Progenitor cell of endocrine pancreas (in vitro differentiated cells): ENCODE results near the gene NDUFA7. TPM values are rescaled to one million over a fixed set of nuclear protein-coding genes. Genes with fewer than 3 reads are reported as not detected.
"Not testable (repeated sequence)": the region's sequence is repeated elsewhere in the genome, so short reads cannot be mapped to it uniquely, and the experiment has no call there.

Source experiments
- DNase-seq: peaks from one replicate; pipeline ENCODE4 v3.0.0; 2021; ENCODE audit warnings: low spot score; ENCODE audit not compliant: unreplicated experiment
- H3K27ac Mint-ChIP-seq: 2 replicates; pipeline ENCODE4 v1.8.0; 2021; ENCODE audit warnings: mild to moderate bottlenecking, moderate library complexity, mixed read lengths
- H3K27me3 Mint-ChIP-seq: 2 replicates; pipeline ENCODE4 v1.8.0; 2021; ENCODE audit warnings: mixed read lengths
- H3K36me3 Mint-ChIP-seq: 2 replicates; pipeline ENCODE4 v1.8.0; 2022; ENCODE audit warnings: mixed read lengths; ENCODE audit not compliant: insufficient read depth
- H3K4me1 Mint-ChIP-seq: 2 replicates; pipeline ENCODE4 v1.8.0; 2021; ENCODE audit warnings: low read depth, mixed read lengths
- H3K4me3 Mint-ChIP-seq: 2 replicates; pipeline ENCODE4 v1.8.0; 2021; ENCODE audit warnings: low read depth, mild to moderate bottlenecking, moderate library complexity, mixed read lengths
- H3K9me3 Mint-ChIP-seq: 2 replicates; pipeline ENCODE4 v1.8.0; 2021; ENCODE audit warnings: low read depth, mixed read lengths
- total RNA-seq: library from RNA; stranded (reverse); gene quantifications from 2 replicates; pipeline ENCODE4 v1.2.1, GENCODE V29; 2021
- TF ChIP-seq, protein P1 (sequence below): fragments of 200-600 bp; sonication (generic); IDR thresholded peaks from one replicate; pipeline ENCODE4 v1.5.0; 2021; ENCODE audit warnings: antibody characterized with exemption, mild to moderate bottlenecking; ENCODE audit not compliant: unreplicated experiment

NDUFA7 gene
- total RNA-seq, 1 donor from 2014 or later, result 55.3 TPM

DNA sequence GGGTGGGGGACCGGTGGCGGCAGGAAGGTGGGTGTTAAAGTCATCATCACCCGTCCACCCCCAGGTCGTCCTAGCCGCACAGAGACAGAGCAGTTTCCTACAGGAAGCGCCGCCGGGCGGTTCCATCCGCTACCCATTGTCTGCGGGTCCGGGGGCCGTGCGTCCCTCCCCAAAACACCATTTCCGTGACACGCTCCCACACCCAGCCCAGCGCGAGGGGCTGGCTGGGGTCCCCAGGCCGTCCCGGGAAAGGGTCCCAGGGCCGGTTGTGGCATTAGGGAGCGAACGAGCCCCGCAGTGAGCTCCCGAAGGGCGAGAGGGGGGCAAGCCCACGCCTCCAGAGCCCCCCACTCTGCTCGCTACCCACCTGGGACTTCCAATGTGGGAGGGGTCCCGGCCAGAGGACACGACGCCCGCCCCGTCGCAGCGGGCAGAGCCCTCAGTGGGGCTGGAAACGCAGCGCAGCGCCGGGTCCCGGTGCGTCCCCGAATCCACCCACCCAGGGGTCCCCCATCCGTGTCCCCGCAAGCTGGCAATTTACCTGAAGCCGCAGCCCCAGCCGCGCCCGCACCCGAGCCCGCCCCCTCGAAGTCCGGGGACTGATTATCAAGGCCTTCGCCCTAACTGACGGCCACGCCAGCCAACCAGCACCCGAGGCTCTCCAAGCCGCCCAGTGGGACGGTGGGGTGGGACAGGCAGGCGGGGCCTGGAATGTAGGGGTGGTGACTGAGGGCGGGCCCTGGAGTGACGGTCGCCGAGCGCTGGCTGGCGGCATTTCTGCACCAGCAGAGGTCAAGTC, 21.7 kb upstream of the NDUFA7 start, which contains the start of gene KANK3:
Gene KANK3 (minus strand): TSS at position 579 of the 799 bp plus-strand sequence. CDS start 5,434 bp downstream, outside the sequence.
- H3K27ac Mint-ChIP-seq, result no peak within 1 kb of the TSS
- H3K36me3 Mint-ChIP-seq, result no peaks in the 10 kb centered on the region
- DNase-seq, result peak; percentile 92
- H3K4me1 Mint-ChIP-seq, result no peaks in the 10 kb centered on the region
- H3K27me3 Mint-ChIP-seq, result peaks cover 49% of the 10 kb centered on the region
- no peaks in the 10 kb centered on the region for H3K9me3 Mint-ChIP-seq
- TF ChIP-seq, protein P1, sequence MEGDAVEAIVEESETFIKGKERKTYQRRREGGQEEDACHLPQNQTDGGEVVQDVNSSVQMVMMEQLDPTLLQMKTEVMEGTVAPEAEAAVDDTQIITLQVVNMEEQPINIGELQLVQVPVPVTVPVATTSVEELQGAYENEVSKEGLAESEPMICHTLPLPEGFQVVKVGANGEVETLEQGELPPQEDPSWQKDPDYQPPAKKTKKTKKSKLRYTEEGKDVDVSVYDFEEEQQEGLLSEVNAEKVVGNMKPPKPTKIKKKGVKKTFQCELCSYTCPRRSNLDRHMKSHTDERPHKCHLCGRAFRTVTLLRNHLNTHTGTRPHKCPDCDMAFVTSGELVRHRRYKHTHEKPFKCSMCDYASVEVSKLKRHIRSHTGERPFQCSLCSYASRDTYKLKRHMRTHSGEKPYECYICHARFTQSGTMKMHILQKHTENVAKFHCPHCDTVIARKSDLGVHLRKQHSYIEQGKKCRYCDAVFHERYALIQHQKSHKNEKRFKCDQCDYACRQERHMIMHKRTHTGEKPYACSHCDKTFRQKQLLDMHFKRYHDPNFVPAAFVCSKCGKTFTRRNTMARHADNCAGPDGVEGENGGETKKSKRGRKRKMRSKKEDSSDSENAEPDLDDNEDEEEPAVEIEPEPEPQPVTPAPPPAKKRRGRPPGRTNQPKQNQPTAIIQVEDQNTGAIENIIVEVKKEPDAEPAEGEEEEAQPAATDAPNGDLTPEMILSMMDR, result no peak
- peak within 1 kb of the TSS; percentile 58 for H3K4me3 Mint-ChIP-seq

DNA sequence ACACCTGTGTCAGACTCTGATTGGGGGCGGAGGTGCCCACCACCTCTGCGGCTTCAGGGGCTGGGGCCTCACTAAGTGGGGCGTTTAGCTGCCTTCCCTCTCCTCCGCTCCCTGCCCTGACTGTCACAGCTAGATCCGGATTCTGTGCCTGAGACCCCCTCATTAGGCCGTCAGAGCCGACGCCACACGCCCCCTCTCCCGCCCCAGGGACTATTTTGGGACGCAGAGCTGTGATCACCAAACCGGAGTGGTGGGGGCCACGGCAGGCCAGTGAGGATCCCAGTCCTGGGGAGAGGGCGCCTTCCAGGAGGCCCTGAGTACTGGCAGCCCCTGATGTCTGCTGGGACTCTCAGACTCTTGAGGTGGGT, 21.1 kb upstream of the NDUFA7 start:
- DNase-seq, result no peak
- H3K9me3 Mint-ChIP-seq, result no peaks in the 10 kb centered on the region
- H3K27ac Mint-ChIP-seq, result no peak overlapping the region
- no peak overlapping the region for H3K4me3 Mint-ChIP-seq
- no peaks in the 10 kb centered on the region for H3K36me3 Mint-ChIP-seq
- TF ChIP-seq, protein P1, result no peak
- no peaks in the 10 kb centered on the region for H3K4me1 Mint-ChIP-seq
- peaks cover 55% of the 10 kb centered on the region for H3K27me3 Mint-ChIP-seq

DNA sequence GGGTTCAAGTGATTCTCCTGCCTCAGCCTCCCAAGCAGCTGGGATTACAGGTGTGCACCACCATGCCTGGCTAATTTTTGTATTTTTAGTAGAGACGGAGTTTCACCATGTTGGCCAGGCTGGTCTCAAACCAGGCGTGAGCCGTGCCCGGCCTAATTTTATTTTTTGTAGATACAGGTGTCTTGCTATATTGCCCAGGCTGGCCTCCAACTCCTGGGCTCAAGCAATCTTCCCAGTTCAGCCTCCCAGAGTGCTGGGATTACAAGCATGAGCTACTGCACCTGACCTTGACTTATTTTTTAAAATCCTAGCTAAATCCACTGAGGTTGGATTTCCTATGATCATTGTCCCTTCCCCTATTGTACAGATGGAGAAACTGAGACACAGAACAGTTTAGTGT, 20.3 kb upstream of the NDUFA7 start:
- H3K36me3 Mint-ChIP-seq, H3K27ac Mint-ChIP-seq, H3K4me1 Mint-ChIP-seq, H3K4me3 Mint-ChIP-seq, H3K9me3 Mint-ChIP-seq, DNase-seq: not testable (repeated sequence)
- peaks cover 58% of the 10 kb centered on the region for H3K27me3 Mint-ChIP-seq

DNA sequence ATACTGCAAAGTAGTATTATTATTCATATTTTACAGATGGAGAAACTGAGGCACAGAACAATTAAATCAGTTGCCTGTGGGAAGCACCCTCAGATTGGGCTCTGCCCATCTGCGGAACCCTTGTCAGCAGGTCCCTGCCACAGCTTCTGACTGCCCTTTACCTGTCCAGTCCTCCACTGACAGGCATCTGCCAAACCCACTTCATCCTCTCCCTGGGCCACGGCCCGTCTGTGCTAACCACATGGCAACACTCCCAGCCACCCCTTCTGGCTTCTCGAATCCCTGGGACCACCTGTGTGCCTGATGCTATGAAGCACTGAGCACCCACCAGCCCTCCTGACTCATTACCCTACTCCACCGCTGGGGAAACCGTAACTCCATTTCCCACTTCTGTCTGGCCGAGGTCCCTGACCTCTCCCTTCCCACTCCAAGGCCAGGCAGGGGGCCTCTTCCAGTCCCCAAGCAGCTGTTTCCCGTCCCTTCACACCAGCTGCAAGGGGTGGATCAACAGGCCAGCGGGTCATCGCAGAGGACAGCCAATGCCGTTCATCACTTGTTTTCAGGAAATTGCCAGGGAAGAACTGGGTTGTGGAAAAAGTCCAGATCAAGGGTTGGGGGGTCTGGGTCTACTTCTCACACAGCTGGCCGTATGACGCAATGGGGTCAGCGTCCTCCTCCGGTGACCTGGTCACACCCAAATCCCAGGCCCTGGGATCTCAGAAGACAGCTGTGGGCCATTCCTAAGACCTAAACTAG, 19.3 kb upstream of the NDUFA7 start:
- H3K36me3 Mint-ChIP-seq, result no peaks in the 10 kb centered on the region
- no peak for DNase-seq
- H3K27me3 Mint-ChIP-seq, result peaks cover 65% of the 10 kb centered on the region
- no peak overlapping the region for H3K4me3 Mint-ChIP-seq
- no peak overlapping the region for H3K27ac Mint-ChIP-seq
- no peaks in the 10 kb centered on the region for H3K9me3 Mint-ChIP-seq
- TF ChIP-seq, protein P1, result peak; percentile 35
- H3K4me1 Mint-ChIP-seq, result no peaks in the 10 kb centered on the region

DNA sequence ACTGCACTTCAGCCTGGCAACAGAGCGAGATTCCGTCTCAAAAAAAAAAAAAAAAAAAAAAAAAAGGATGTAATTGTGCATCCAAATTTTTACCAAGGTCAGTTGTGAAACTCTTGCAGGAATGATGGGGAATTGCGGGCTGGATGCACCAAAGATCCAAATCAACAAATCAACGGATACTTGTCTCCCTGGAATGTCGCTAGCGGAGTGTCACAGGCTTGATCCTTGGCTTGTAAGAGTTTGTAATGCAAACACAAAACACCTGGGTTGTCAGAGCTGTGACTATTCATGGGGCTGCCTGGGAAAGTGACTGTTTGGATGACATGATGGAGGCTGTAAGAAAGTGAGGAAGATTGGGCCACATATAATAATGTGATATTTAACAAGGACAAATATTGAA, 17.7 kb upstream of the NDUFA7 start:
- Mint-ChIP-seq H3K4me3 (no peak overlapping the region), H3K27me3 (peaks cover 65% of the 10 kb centered on the region), H3K27ac (no peak overlapping the region), H3K9me3 (no peaks in the 10 kb centered on the region), H3K36me3 (no peaks in the 10 kb centered on the region), H3K4me1 (no peaks in the 10 kb centered on the region)
- no peak for DNase-seq
- TF ChIP-seq, protein P1, result no peak
